Fibroblast of lung (primary cell): Measurements from ENCODE around the gene MOCS3. TPM values are rescaled to one million over a fixed set of nuclear protein-coding genes. Genes with fewer than 3 reads are reported as not detected.

Source experiments
- DNase-seq, 2 donors: peaks; one replicate each; pipeline versions ENCODE4 v3.0.0 to v3.0.0-alpha.2; 2010; ENCODE audit warnings: low read depth in 2 of 2
- H2AFZ ChIP-seq: 2 replicates; pipeline ENCODE4 v1.5.1; 2012; ENCODE audit warnings: low read length, control low read depth, inconsistent platforms
- H3K27ac ChIP-seq: 2 replicates; pipeline ENCODE4 v1.5.1; 2011; ENCODE audit warnings: low read length, control low read depth; ENCODE audit not compliant: insufficient read depth
- H3K27me3 ChIP-seq: 2 replicates; pipeline ENCODE4 v1.5.1; 2011; ENCODE audit warnings: mild to moderate bottlenecking, low read length; ENCODE audit not compliant: control insufficient read depth, insufficient read depth
- H3K36me3 ChIP-seq: 2 replicates; pipeline ENCODE4 v1.5.1; 2011; ENCODE audit warnings: low read length; ENCODE audit not compliant: control insufficient read depth, insufficient read depth
- H3K4me1 ChIP-seq: 2 replicates; pipeline ENCODE4 v1.5.1; 2011; ENCODE audit warnings: low read length; ENCODE audit not compliant: control insufficient read depth, insufficient read depth; ENCODE audit errors: extremely low read depth
- H3K4me2 ChIP-seq: 2 replicates; pipeline ENCODE4 v1.5.1; 2011; ENCODE audit warnings: low read length, control low read depth; ENCODE audit not compliant: insufficient read depth; ENCODE audit errors: extremely low read depth
- H3K4me3 ChIP-seq, 4 experiments: fragments of 200-600 bp in 1 of 4; sonication (generic) in 1 of 4; replicated peaks in 1 of 4; 2 replicates each; pipeline ENCODE4 v1.5.1; 2011 to 2016; ENCODE audit warnings: low read length in 4 of 4, low read depth in 3 of 4, mild to moderate bottlenecking in 3 of 4, control low read depth in 2 of 4, inconsistent platforms in 1 of 4, mixed read lengths in 1 of 4; ENCODE audit not compliant: insufficient read depth in 1 of 4; ENCODE audit errors: control extremely low read depth in 1 of 4
- H3K79me2 ChIP-seq: 2 replicates; pipeline ENCODE4 v1.5.1; 2012; ENCODE audit warnings: mild to moderate bottlenecking, low read length, inconsistent platforms; ENCODE audit not compliant: control insufficient read depth, insufficient read depth
- H3K9ac ChIP-seq: 2 replicates; pipeline ENCODE4 v1.5.1; 2011; ENCODE audit warnings: mild to moderate bottlenecking, low read length, control low read depth; ENCODE audit not compliant: insufficient read depth
- H3K9me3 ChIP-seq: 2 replicates; pipeline ENCODE4 v1.5.1; 2012; ENCODE audit warnings: low read depth, low read length; ENCODE audit not compliant: control insufficient read depth, insufficient read depth
- H4K20me1 ChIP-seq: 2 replicates; pipeline ENCODE4 v1.5.1; 2011; ENCODE audit warnings: low read length; ENCODE audit not compliant: control insufficient read depth, insufficient read depth; ENCODE audit errors: extremely low read depth
- CTCF ChIP-seq, 2 donors: IDR thresholded peaks in 1 of 2; conservative IDR thresholded peaks in 1 of 2; 1 replicate in 1 of 2; 2 replicates in 1 of 2; pipeline ENCODE4 v1.5.1; 2011 to 2012; ENCODE audit warnings: low read length in 2 of 2, control low read depth in 1 of 2, inconsistent platforms in 1 of 2, low read depth in 1 of 2, mild to moderate bottlenecking in 1 of 2
- EZH2 ChIP-seq: IDR thresholded peaks from 2 replicates; pipeline ENCODE4 v1.5.1; 2012; ENCODE audit warnings: low read length, control low read depth, mild to moderate bottlenecking; ENCODE audit errors: missing control alignments
- polyA plus RNA-seq, 2 donors: library from polyadenylated mRNA; depleted of rRNA in 1 of 2; stranded (reverse) in 1 of 2; unstranded in 1 of 2; fragments of >200 nt; gene quantifications; 2 replicates each; pipeline ENCODE4 v1.2.1, GENCODE V29; 2011 to 2012; ENCODE audit warnings: missing spikeins in 1 of 2
- total RNA-seq: library from RNA; depleted of rRNA; stranded (reverse); fragments of >200 nt; gene quantifications from 2 replicates; pipeline ENCODE4 v1.2.1, GENCODE V29; 2014

Gene MOCS3
- total and polyA plus RNA-seq, 2 donors (not counting 1 experiment from before 2014, with no cell fraction given) = 3.7 to 10.1 TPM

GRCh38 chr20:50931306-50932015 is 27.2 kb upstream of the MOCS3 start, which contains the start of gene ADNP:
Gene ADNP, minus strand, starts transcription at chr20:50931437. Its CDS starts 27,441 bp downstream, at chr20:50903996.
- peaks cover 41% of the 10 kb centered on the region for H3K79me2 ChIP-seq
- peak; percentile 95 for DNase-seq
- H3K36me3 ChIP-seq = peaks cover 7% of the 10 kb centered on the region
- no peaks in the 10 kb centered on the region for H3K27me3 ChIP-seq
- no peaks in the 10 kb centered on the region for H4K20me1 ChIP-seq
- H3K9me3 ChIP-seq = no peaks in the 10 kb centered on the region
- H3K4me3 ChIP-seq = peak within 1 kb of the TSS; percentile 59 to 91 (median 82)
- peak within 1 kb of the TSS; percentile 90 for H3K9ac ChIP-seq
- peak within 1 kb of the TSS; percentile 67 for H3K4me2 ChIP-seq
- no peak for TF ChIP-seq EZH2
- TF ChIP-seq CTCF (conservative IDR thresholded peaks at IDR 0.05 in 1 of 2, IDR thresholded peaks at IDR 0.05 in 1 of 2; ENCODE audit: low read depth in 1 of 2, low read length in 2 of 2) = peak; percentile 58 to 62
- no peak within 1 kb of the TSS for H2AFZ ChIP-seq
- H3K27ac ChIP-seq = peak within 1 kb of the TSS; percentile 91
- H3K4me1 ChIP-seq = peaks cover 6% of the 10 kb centered on the region

- Histone ChIP-seq H3K27me3 (no peaks in the 10 kb centered on the region), H4K20me1 (no peaks in the 10 kb centered on the region), H3K4me1 (peaks cover 6% of the 10 kb centered on the region), H3K9ac (peak overlapping the region; percentile 90), H3K4me2 (peak overlapping the region; percentile 67), H3K36me3 (peaks cover 7% of the 10 kb centered on the region), H3K79me2 (peaks cover 35% of the 10 kb centered on the region), H3K9me3 (no peaks in the 10 kb centered on the region), H2AFZ (no peak overlapping the region), H3K27ac (peak overlapping the region; percentile 91), H3K4me3 (peak overlapping the region in 3 of 4 experiments; percentile 13 to 58 (median 47))
- TF ChIP-seq EZH2 = no peak
- TF ChIP-seq CTCF (conservative IDR thresholded peaks at IDR 0.05 in 1 of 2, IDR thresholded peaks at IDR 0.05 in 1 of 2; ENCODE audit: low read depth in 1 of 2, low read length in 2 of 2) = no peak
- no peak for DNase-seq
Observed at GRCh38 chr20:50932016-50932485, 26.6 kb upstream of the MOCS3 start.

- Histone ChIP-seq H3K36me3 (peaks cover 7% of the 10 kb centered on the region), H3K4me2 (no peak overlapping the region), H4K20me1 (no peaks in the 10 kb centered on the region), H3K27me3 (no peaks in the 10 kb centered on the region), H3K9me3 (no peaks in the 10 kb centered on the region), H3K4me1 (peaks cover 6% of the 10 kb centered on the region), H3K9ac (no peak overlapping the region), H3K27ac (peak overlapping the region; percentile 8), H2AFZ (no peak overlapping the region), H3K4me3 (no peak overlapping the region), H3K79me2 (peaks cover 28% of the 10 kb centered on the region)
- no peak for DNase-seq
- TF ChIP-seq EZH2 = no peak
- TF ChIP-seq CTCF (conservative IDR thresholded peaks at IDR 0.05 in 1 of 2, IDR thresholded peaks at IDR 0.05 in 1 of 2; ENCODE audit: low read depth in 1 of 2, low read length in 2 of 2) = no peak
Observed at GRCh38 chr20:50932691-50933280, 25.8 kb upstream of the MOCS3 start.
